GM21825 (cell line): ENCODE measurements around the gene SIRT3.

Source experiments
- ATAC-seq: cut with Tn5 transposase; IDR thresholded peaks from one replicate; pipeline ENCODE4 v1.9.1; 2021; ENCODE audit warnings: mild to moderate bottlenecking, moderate library complexity; ENCODE audit not compliant: unreplicated experiment

Gene SIRT3

GRCh38 chr11:217704-218103 lies 18.4 kb downstream of the SIRT3 start:
- no peak for ATAC-seq

- ATAC-seq = no peak
These were observed 19.8 kb downstream of the SIRT3 start for GRCh38 chr11:216081-216974.

- ATAC-seq = no peak
These were observed 20.5 kb downstream of the SIRT3 start for GRCh38 chr11:215581-216037.

- no peak for ATAC-seq
These were observed 22.1 kb downstream of the SIRT3 start for GRCh38 chr11:214083-214482.

GRCh38 chr11:213111-213510 lies 23.0 kb downstream of the SIRT3 start:
- ATAC-seq = no peak

- no peak for ATAC-seq
These were observed 23.7 kb downstream of the SIRT3 start for GRCh38 chr11:212150-213100.

- ATAC-seq = no peak
These were observed 24.4 kb downstream of the SIRT3 start for GRCh38 chr11:211741-212140.

- no peak for ATAC-seq
These were observed 24.8 kb downstream of the SIRT3 start for GRCh38 chr11:211295-211694.

GRCh38 chr11:210803-211180 lies 25.4 kb downstream of the SIRT3 start:
- no peak for ATAC-seq

GRCh38 chr11:210122-210802 lies 25.9 kb downstream of the SIRT3 start:
- ATAC-seq = no peak

- no peak for ATAC-seq
These were observed 26.6 kb downstream of the SIRT3 start for GRCh38 chr11:209275-210121.

GRCh38 chr11:208917-209260 lies 27.3 kb downstream of the SIRT3 start:
- ATAC-seq = no peak

GRCh38 chr11:208181-208916 lies 27.8 kb downstream of the SIRT3 start:
- ATAC-seq = peak; percentile 35

- peak; percentile 0 for ATAC-seq
These were observed 28.3 kb downstream of the SIRT3 start for GRCh38 chr11:207863-208180.

- ATAC-seq = peak; percentile 67
These were observed 28.8 kb downstream of the SIRT3 start, which contains the start of the genes BET1L and RIC8A for GRCh38 chr11:207208-207862. Gene BET1L (minus strand): TSS chr11:207399. CDS start chr11:207321, 78 bp downstream. Gene RIC8A (plus strand): TSS chr11:207708. CDS start chr11:208855, 1,147 bp downstream.

GRCh38 chr11:206526-207207 lies 29.5 kb downstream of the SIRT3 start:
- peak; percentile 8 for ATAC-seq

- ATAC-seq = no peak
These were observed 30.1 kb downstream of the SIRT3 start for GRCh38 chr11:206002-206384.

GRCh38 chr11:205221-206001 lies 30.7 kb downstream of the SIRT3 start:
- ATAC-seq = no peak
